ENCODE results near the gene PATE1.

GRCh38 chr11:125768336-125769046 is 22.4 kb downstream of the PATE1 start:
- no peak for TF ChIP-seq EZH2 (IDR thresholded peaks at IDR 0.05; ENCODE audit: borderline replicate concordance, insufficient read depth, low read length, poor library complexity, severe bottlenecking)
- TF ChIP-seq, protein P1, sequence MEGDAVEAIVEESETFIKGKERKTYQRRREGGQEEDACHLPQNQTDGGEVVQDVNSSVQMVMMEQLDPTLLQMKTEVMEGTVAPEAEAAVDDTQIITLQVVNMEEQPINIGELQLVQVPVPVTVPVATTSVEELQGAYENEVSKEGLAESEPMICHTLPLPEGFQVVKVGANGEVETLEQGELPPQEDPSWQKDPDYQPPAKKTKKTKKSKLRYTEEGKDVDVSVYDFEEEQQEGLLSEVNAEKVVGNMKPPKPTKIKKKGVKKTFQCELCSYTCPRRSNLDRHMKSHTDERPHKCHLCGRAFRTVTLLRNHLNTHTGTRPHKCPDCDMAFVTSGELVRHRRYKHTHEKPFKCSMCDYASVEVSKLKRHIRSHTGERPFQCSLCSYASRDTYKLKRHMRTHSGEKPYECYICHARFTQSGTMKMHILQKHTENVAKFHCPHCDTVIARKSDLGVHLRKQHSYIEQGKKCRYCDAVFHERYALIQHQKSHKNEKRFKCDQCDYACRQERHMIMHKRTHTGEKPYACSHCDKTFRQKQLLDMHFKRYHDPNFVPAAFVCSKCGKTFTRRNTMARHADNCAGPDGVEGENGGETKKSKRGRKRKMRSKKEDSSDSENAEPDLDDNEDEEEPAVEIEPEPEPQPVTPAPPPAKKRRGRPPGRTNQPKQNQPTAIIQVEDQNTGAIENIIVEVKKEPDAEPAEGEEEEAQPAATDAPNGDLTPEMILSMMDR (IDR thresholded peaks at IDR 0.05; ENCODE audit: poor library complexity, severe bottlenecking), result no peak
- TF ChIP-seq, protein P2, sequence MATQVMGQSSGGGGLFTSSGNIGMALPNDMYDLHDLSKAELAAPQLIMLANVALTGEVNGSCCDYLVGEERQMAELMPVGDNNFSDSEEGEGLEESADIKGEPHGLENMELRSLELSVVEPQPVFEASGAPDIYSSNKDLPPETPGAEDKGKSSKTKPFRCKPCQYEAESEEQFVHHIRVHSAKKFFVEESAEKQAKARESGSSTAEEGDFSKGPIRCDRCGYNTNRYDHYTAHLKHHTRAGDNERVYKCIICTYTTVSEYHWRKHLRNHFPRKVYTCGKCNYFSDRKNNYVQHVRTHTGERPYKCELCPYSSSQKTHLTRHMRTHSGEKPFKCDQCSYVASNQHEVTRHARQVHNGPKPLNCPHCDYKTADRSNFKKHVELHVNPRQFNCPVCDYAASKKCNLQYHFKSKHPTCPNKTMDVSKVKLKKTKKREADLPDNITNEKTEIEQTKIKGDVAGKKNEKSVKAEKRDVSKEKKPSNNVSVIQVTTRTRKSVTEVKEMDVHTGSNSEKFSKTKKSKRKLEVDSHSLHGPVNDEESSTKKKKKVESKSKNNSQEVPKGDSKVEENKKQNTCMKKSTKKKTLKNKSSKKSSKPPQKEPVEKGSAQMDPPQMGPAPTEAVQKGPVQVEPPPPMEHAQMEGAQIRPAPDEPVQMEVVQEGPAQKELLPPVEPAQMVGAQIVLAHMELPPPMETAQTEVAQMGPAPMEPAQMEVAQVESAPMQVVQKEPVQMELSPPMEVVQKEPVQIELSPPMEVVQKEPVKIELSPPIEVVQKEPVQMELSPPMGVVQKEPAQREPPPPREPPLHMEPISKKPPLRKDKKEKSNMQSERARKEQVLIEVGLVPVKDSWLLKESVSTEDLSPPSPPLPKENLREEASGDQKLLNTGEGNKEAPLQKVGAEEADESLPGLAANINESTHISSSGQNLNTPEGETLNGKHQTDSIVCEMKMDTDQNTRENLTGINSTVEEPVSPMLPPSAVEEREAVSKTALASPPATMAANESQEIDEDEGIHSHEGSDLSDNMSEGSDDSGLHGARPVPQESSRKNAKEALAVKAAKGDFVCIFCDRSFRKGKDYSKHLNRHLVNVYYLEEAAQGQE (IDR thresholded peaks at IDR 0.05; ENCODE audit: borderline replicate concordance), result no peak

Measured in neural cell (in vitro differentiated cells).